Measurements from ENCODE around the gene TNK2.
A peak's percentile ranks its signal among the peaks of the same experiment; 100 is the strongest.

The TNK2 gene

GRCh38 chr3:195849322-195850074, 58.9 kb downstream of the TNK2 start:
- H3K27me3 ChIP-seq (ENCODE audit: control insufficient read depth in 1 of 2, insufficient read depth in 1 of 2, low read length in 2 of 2), result peaks cover 3 to 11% of the 10 kb centered on the region in 2 experiments
- no peak overlapping the region for H3K4me2 ChIP-seq (ENCODE audit: low read length, poor library complexity, severe bottlenecking)
- H2BK12ac ChIP-seq (ENCODE audit: low read length in 2 of 2), result no peak overlapping the region
- H3K4me1 ChIP-seq (ENCODE audit: control insufficient read depth, insufficient read depth, low read depth, low read length), result peaks cover 8% of the 10 kb centered on the region
- no peak overlapping the region for H3K18ac ChIP-seq (ENCODE audit: low read depth in 1 of 2, low read length in 2 of 2)
- H3K4ac ChIP-seq (ENCODE audit: low read depth in 1 of 2, low read length in 2 of 2), result no peak overlapping the region
- no peak overlapping the region for H3K9ac ChIP-seq (ENCODE audit: low read length)
- no peak overlapping the region for H2BK120ac ChIP-seq (ENCODE audit: low read depth, low read length)
- no peak overlapping the region for H4K8ac ChIP-seq (ENCODE audit: low read length)
- H3K9me3 ChIP-seq (ENCODE audit: control insufficient read depth, low read length), result no peaks in the 10 kb centered on the region
- no peak overlapping the region for H2BK15ac ChIP-seq (ENCODE audit: low read depth, poor library complexity, severe bottlenecking)
- no peaks in the 10 kb centered on the region for H3K36me3 ChIP-seq (ENCODE audit: control insufficient read depth in 1 of 2, insufficient read depth in 2 of 2, low read depth in 1 of 2, low read length in 2 of 2)
- H3K79me1 ChIP-seq (replicated peaks; ENCODE audit: low read length, poor library complexity, severe bottlenecking), result no peaks in the 10 kb centered on the region
- H2BK5ac ChIP-seq (ENCODE audit: low read depth, low read length, poor library complexity, severe bottlenecking), result no peak overlapping the region
- DNase-seq, result no peak
- no peak overlapping the region for H2AFZ ChIP-seq (ENCODE audit: low read depth, low read length)
- 93% methylated on average over 49 of the region's 53 CpGs for WGBS
- no peak overlapping the region for H3K23ac ChIP-seq (ENCODE audit: low read length in 2 of 2)
- no peak overlapping the region for H3K14ac ChIP-seq (ENCODE audit: low read length in 2 of 2)
- H3K27ac ChIP-seq (ENCODE audit: low read length, poor library complexity, severe bottlenecking), result no peak overlapping the region
- no peak overlapping the region for H3K4me3 ChIP-seq (ENCODE audit: insufficient read depth in 1 of 2, low read depth in 1 of 2, low read length in 2 of 2)
- H4K91ac ChIP-seq (ENCODE audit: low read length), result no peak overlapping the region
- no peak overlapping the region for H2AK5ac ChIP-seq (ENCODE audit: low read length, severe bottlenecking)

GRCh38 chr3:195847055-195847950, 61.0 kb downstream of the TNK2 start:
- no peak overlapping the region for H3K4me2 ChIP-seq (ENCODE audit: low read length, poor library complexity, severe bottlenecking)
- H3K9me3 ChIP-seq (ENCODE audit: control insufficient read depth, low read length), result no peaks in the 10 kb centered on the region
- no peaks in the 10 kb centered on the region for H3K79me1 ChIP-seq (replicated peaks; ENCODE audit: low read length, poor library complexity, severe bottlenecking)
- peak; percentile 60 for DNase-seq
- H2BK120ac ChIP-seq (ENCODE audit: low read depth, low read length), result no peak overlapping the region
- H3K27ac ChIP-seq (ENCODE audit: low read length, poor library complexity, severe bottlenecking), result no peak overlapping the region
- H4K91ac ChIP-seq (ENCODE audit: low read length), result no peak overlapping the region
- H2AFZ ChIP-seq (ENCODE audit: low read depth, low read length), result no peak overlapping the region
- no peak overlapping the region for H3K4me3 ChIP-seq (ENCODE audit: insufficient read depth in 1 of 2, low read depth in 1 of 2, low read length in 2 of 2)
- no peak overlapping the region for H2AK5ac ChIP-seq (ENCODE audit: low read length, severe bottlenecking)
- H3K4ac ChIP-seq (ENCODE audit: low read depth in 1 of 2, low read length in 2 of 2), result no peak overlapping the region
- peaks cover 8% of the 10 kb centered on the region for H3K4me1 ChIP-seq (ENCODE audit: control insufficient read depth, insufficient read depth, low read depth, low read length)
- peaks cover 7 to 12% of the 10 kb centered on the region in 2 experiments for H3K27me3 ChIP-seq (ENCODE audit: control insufficient read depth in 1 of 2, insufficient read depth in 1 of 2, low read length in 2 of 2)
- H3K36me3 ChIP-seq (ENCODE audit: control insufficient read depth in 1 of 2, insufficient read depth in 2 of 2, low read depth in 1 of 2, low read length in 2 of 2), result no peaks in the 10 kb centered on the region
- WGBS, result 84% methylated on average over 24 of the region's 24 CpGs
- no peak overlapping the region for H3K23ac ChIP-seq (ENCODE audit: low read length in 2 of 2)
- no peak overlapping the region for H2BK5ac ChIP-seq (ENCODE audit: low read depth, low read length, poor library complexity, severe bottlenecking)
- H2BK12ac ChIP-seq (ENCODE audit: low read length in 2 of 2), result no peak overlapping the region
- H3K18ac ChIP-seq (ENCODE audit: low read depth in 1 of 2, low read length in 2 of 2), result no peak overlapping the region
- no peak overlapping the region for H2BK15ac ChIP-seq (ENCODE audit: low read depth, poor library complexity, severe bottlenecking)
- H3K14ac ChIP-seq (ENCODE audit: low read length in 2 of 2), result no peak overlapping the region
- H3K9ac ChIP-seq (ENCODE audit: low read length), result no peak overlapping the region
- H4K8ac ChIP-seq (ENCODE audit: low read length), result no peak overlapping the region

GRCh38 chr3:195845483-195845882, 62.9 kb downstream of the TNK2 start:
- Histone ChIP-seq H3K27ac (ENCODE audit: low read length, poor library complexity, severe bottlenecking) (no peak overlapping the region), H2BK12ac (ENCODE audit: low read length in 2 of 2) (no peak overlapping the region), H3K18ac (ENCODE audit: low read depth in 1 of 2, low read length in 2 of 2) (no peak overlapping the region), H3K4me3 (ENCODE audit: insufficient read depth in 1 of 2, low read depth in 1 of 2, low read length in 2 of 2) (no peak overlapping the region), H3K4me1 (ENCODE audit: control insufficient read depth, insufficient read depth, low read depth, low read length) (peaks cover 8% of the 10 kb centered on the region), H3K14ac (ENCODE audit: low read length in 2 of 2) (no peak overlapping the region), H4K91ac (ENCODE audit: low read length) (no peak overlapping the region), H3K4ac (ENCODE audit: low read depth in 1 of 2, low read length in 2 of 2) (no peak overlapping the region), H2AK5ac (ENCODE audit: low read length, severe bottlenecking) (no peak overlapping the region), H3K9me3 (ENCODE audit: control insufficient read depth, low read length) (no peaks in the 10 kb centered on the region), H3K36me3 (ENCODE audit: control insufficient read depth in 1 of 2, insufficient read depth in 2 of 2, low read depth in 1 of 2, low read length in 2 of 2) (no peaks in the 10 kb centered on the region), H3K9ac (ENCODE audit: low read length) (no peak overlapping the region), H4K8ac (ENCODE audit: low read length) (no peak overlapping the region), H3K23ac (ENCODE audit: low read length in 2 of 2) (no peak overlapping the region), H3K27me3 (ENCODE audit: control insufficient read depth in 1 of 2, insufficient read depth in 1 of 2, low read length in 2 of 2) (peaks cover 3 to 5% of the 10 kb centered on the region in 2 experiments), H2BK15ac (ENCODE audit: low read depth, poor library complexity, severe bottlenecking) (no peak overlapping the region), H2AFZ (ENCODE audit: low read depth, low read length) (no peak overlapping the region), H2BK120ac (ENCODE audit: low read depth, low read length) (no peak overlapping the region), H3K79me1 (replicated peaks; ENCODE audit: low read length, poor library complexity, severe bottlenecking) (no peaks in the 10 kb centered on the region), H3K4me2 (ENCODE audit: low read length, poor library complexity, severe bottlenecking) (no peak overlapping the region), H2BK5ac (ENCODE audit: low read depth, low read length, poor library complexity, severe bottlenecking) (no peak overlapping the region)
- no peak for DNase-seq
- WGBS, result 96% methylated on average over 6 of the region's 6 CpGs

GRCh38 chr3:195844671-195845218, 63.6 kb downstream of the TNK2 start:
- Histone ChIP-seq H3K4me2 (ENCODE audit: low read length, poor library complexity, severe bottlenecking) (no peak overlapping the region), H3K27me3 (ENCODE audit: control insufficient read depth in 1 of 2, insufficient read depth in 1 of 2, low read length in 2 of 2) (peaks cover 5 to 7% of the 10 kb centered on the region in 2 experiments), H4K8ac (ENCODE audit: low read length) (no peak overlapping the region), H3K9me3 (ENCODE audit: control insufficient read depth, low read length) (no peaks in the 10 kb centered on the region), H3K18ac (ENCODE audit: low read depth in 1 of 2, low read length in 2 of 2) (no peak overlapping the region), H2BK5ac (ENCODE audit: low read depth, low read length, poor library complexity, severe bottlenecking) (no peak overlapping the region), H2BK12ac (ENCODE audit: low read length in 2 of 2) (no peak overlapping the region), H3K14ac (ENCODE audit: low read length in 2 of 2) (no peak overlapping the region), H4K91ac (ENCODE audit: low read length) (no peak overlapping the region), H2AFZ (ENCODE audit: low read depth, low read length) (no peak overlapping the region), H2BK15ac (ENCODE audit: low read depth, poor library complexity, severe bottlenecking) (no peak overlapping the region), H2BK120ac (ENCODE audit: low read depth, low read length) (no peak overlapping the region), H2AK5ac (ENCODE audit: low read length, severe bottlenecking) (no peak overlapping the region), H3K9ac (ENCODE audit: low read length) (no peak overlapping the region), H3K79me1 (replicated peaks; ENCODE audit: low read length, poor library complexity, severe bottlenecking) (no peaks in the 10 kb centered on the region), H3K27ac (ENCODE audit: low read length, poor library complexity, severe bottlenecking) (no peak overlapping the region), H3K4ac (ENCODE audit: low read depth in 1 of 2, low read length in 2 of 2) (no peak overlapping the region), H3K4me3 (ENCODE audit: insufficient read depth in 1 of 2, low read depth in 1 of 2, low read length in 2 of 2) (no peak overlapping the region), H3K23ac (ENCODE audit: low read length in 2 of 2) (no peak overlapping the region), H3K36me3 (ENCODE audit: control insufficient read depth in 1 of 2, insufficient read depth in 2 of 2, low read depth in 1 of 2, low read length in 2 of 2) (no peaks in the 10 kb centered on the region), H3K4me1 (ENCODE audit: control insufficient read depth, insufficient read depth, low read depth, low read length) (peaks cover 8% of the 10 kb centered on the region)
- DNase-seq, result no peak
- WGBS, result 92% methylated on average over 4 of the region's 7 CpGs
